ENCODE data around the gene ITPKA.

GRCh38 chr15:41474436-41474835, 19.2 kb upstream of the ITPKA start:
- TF ChIP-seq CTCF (IDR thresholded peaks at IDR 0.05) (no peak), POLR2AphosphoS5 (IDR thresholded peaks at IDR 0.05) (no peak)

Data from breast epithelium (tissue), 3 donors.